GM23248 (cell line): Measurements from ENCODE around the gene ATP6AP2. TPM values are rescaled to one million over a fixed set of nuclear protein-coding genes. Genes with fewer than 3 reads are reported as not detected.

Experiments used
- DNase-seq: peaks from one replicate; pipeline ENCODE4 v3.0.0-alpha.2; 2015
- H2AFZ ChIP-seq: fragments of 200-600 bp; sonication (generic); 2 replicates; pipeline ENCODE4 v1.6.1; 2016; ENCODE audit warnings: antibody characterized with exemption
- H3F3A ChIP-seq: fragments of 200-600 bp; sonication (generic); 2 replicates; pipeline ENCODE4 v1.6.1; 2016; ENCODE audit warnings: mild to moderate bottlenecking, antibody characterized with exemption, mixed run types; ENCODE audit not compliant: insufficient read depth
- H3K27ac ChIP-seq: fragments of 200-600 bp; sonication (generic); 2 replicates; pipeline ENCODE4 v1.5.1; 2016; ENCODE audit warnings: mild to moderate bottlenecking
- H3K27me3 ChIP-seq: fragments of 200-600 bp; sonication (generic); replicated peaks from 2 replicates; pipeline ENCODE4 v1.6.1; 2016; ENCODE audit warnings: mild to moderate bottlenecking; ENCODE audit not compliant: insufficient read depth
- H3K36me3 ChIP-seq: fragments of 200-600 bp; sonication (generic); 2 replicates; pipeline ENCODE4 v1.6.1; 2016; ENCODE audit warnings: low read depth, mild to moderate bottlenecking
- H3K4me1 ChIP-seq: fragments of 200-600 bp; sonication (generic); 2 replicates; pipeline ENCODE4 v1.6.1; 2016; ENCODE audit warnings: mild to moderate bottlenecking; ENCODE audit not compliant: insufficient read depth
- H3K4me2 ChIP-seq: fragments of 200-600 bp; sonication (generic); one replicate; pipeline ENCODE4 v1.6.1; 2016; ENCODE audit warnings: mild to moderate bottlenecking; ENCODE audit not compliant: unreplicated experiment
- H3K4me3 ChIP-seq: fragments of 200-600 bp; sonication (generic); 2 replicates; pipeline ENCODE4 v1.5.1; 2016; ENCODE audit warnings: mild to moderate bottlenecking
- H3K79me2 ChIP-seq: fragments of 200-600 bp; sonication (generic); 2 replicates; pipeline ENCODE4 v1.6.1; 2016; ENCODE audit warnings: mild to moderate bottlenecking; ENCODE audit not compliant: insufficient read depth
- H3K9ac ChIP-seq: fragments of 200-600 bp; sonication (generic); 2 replicates; pipeline ENCODE4 v1.6.1; 2016; ENCODE audit warnings: mild to moderate bottlenecking
- H3K9me2 ChIP-seq: fragments of 200-600 bp; sonication (generic); 2 replicates; pipeline ENCODE4 v1.6.1; 2016; ENCODE audit warnings: mixed run types, mild to moderate bottlenecking, moderate library complexity; ENCODE audit not compliant: insufficient read depth
- H3K9me3 ChIP-seq: fragments of 200-600 bp; sonication (generic); one replicate; pipeline ENCODE4 v1.6.1; 2017; ENCODE audit warnings: low read depth
- H4K20me1 ChIP-seq: fragments of 200-600 bp; sonication (generic); 2 replicates; pipeline ENCODE4 v1.6.0; 2016; ENCODE audit not compliant: insufficient read depth
- EZH2 ChIP-seq: fragments of 200-600 bp; sonication (generic); IDR thresholded peaks from 2 replicates; pipeline ENCODE4 v1.6.1; 2018; ENCODE audit warnings: antibody characterized with exemption, mild to moderate bottlenecking; ENCODE audit not compliant: insufficient read depth, poor library complexity, severe bottlenecking
- EZH2phosphoT487 ChIP-seq: fragments of 200-600 bp; sonication (generic); IDR thresholded peaks from 2 replicates; pipeline ENCODE4 v1.6.1; 2018; ENCODE audit warnings: antibody characterized with exemption, moderate library complexity, mild to moderate bottlenecking, low read depth; ENCODE audit not compliant: insufficient read depth
- WGBS, 2 experiments: methylation state at CpG; one replicate each; pipeline ENCODE4 v1.1.6; 2015 to 2017; ENCODE audit warnings: low lambda C conversion rate in 2 of 2, low coverage in 1 of 2; ENCODE audit errors: missing lambda C conversion rate in 2 of 2; 5-methylcytosine and 5-hydroxymethylcytosine counted together
- in situ Hi-C: fragments of 300-500 bp; cut with MboI; formaldehyde crosslinking; loops from 2 replicates; pipeline ENCODE4 v1.15.0; 2020
- polyA plus RNA-seq: library from polyadenylated mRNA; unstranded; fragments of >200 nt; fragmentation: Nextera tagmentation; extraction: Ambion mirVana; gene quantifications from 2 replicates; pipeline ENCODE4 v1.2.1, GENCODE V29; 2016
- total RNA-seq: library from RNA; depleted of rRNA; stranded (reverse); fragments of >200 nt; shearing (Covaris generic); gene quantifications from 2 replicates; pipeline ENCODE4 v1.2.3, GENCODE V29; 2014

The ATP6AP2 gene
- total and polyA plus RNA-seq, 2 experiments from 2014 or later = 211 to 443 TPM

DNA sequence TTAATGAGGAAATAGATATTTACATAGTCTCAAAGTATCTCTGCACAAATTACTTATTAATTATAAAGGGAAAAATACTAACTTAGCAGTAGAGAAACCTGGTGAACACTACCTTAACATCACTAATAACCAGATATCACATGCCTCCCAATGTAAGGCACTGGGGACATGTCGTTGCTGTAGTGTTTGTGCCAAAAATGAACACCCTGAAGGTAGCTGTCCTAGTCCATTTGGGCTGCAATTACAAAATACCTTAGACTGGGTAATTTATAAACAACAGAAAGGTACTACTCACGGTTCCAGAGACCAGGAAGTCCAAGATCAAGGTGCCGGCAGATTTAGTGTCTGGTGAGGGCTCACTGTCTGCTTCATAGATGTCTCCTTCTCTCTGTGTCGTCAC is 31.7 kb downstream of the ATP6AP2 start:
- H3K4me2 ChIP-seq = no peak overlapping the region
- no peaks in the 10 kb centered on the region for H4K20me1 ChIP-seq
- H3K9me3 ChIP-seq = no peaks in the 10 kb centered on the region
- no peaks in the 10 kb centered on the region for H3K9me2 ChIP-seq
- no peak for TF ChIP-seq EZH2
- no peak for TF ChIP-seq EZH2phosphoT487
- H3K4me1 ChIP-seq = no peaks in the 10 kb centered on the region
- H3K9ac ChIP-seq = no peak overlapping the region
- no peaks in the 10 kb centered on the region for H3K79me2 ChIP-seq
- no peak overlapping the region for H2AFZ ChIP-seq
- peaks cover 4% of the 10 kb centered on the region; the same call in 1 of the 2 replicates for H3F3A ChIP-seq
- WGBS, 2 experiments = 50 to 52% methylated on average over 4 of the region's 4 CpGs
- H3K4me3 ChIP-seq = no peak overlapping the region
- H3K36me3 ChIP-seq = no peaks in the 10 kb centered on the region
- H3K27ac ChIP-seq = no peak overlapping the region
- DNase-seq = no peak
- H3K27me3 ChIP-seq = no peaks in the 10 kb centered on the region
- in situ Hi-C loops = no loop called here

GRCh38 chrX:40615976-40616375 is 35.2 kb downstream of the ATP6AP2 start:
- in situ Hi-C loops = no loop called here

GRCh38 chrX:40617566-40617965 is 36.8 kb downstream of the ATP6AP2 start:
- 86 to 87% methylated on average over 7 of the region's 7 CpGs for WGBS, 2 experiments
- peaks cover 4% of the 10 kb centered on the region; the same call in 1 of the 2 replicates for H3F3A ChIP-seq
- H4K20me1 ChIP-seq = no peaks in the 10 kb centered on the region
- no peaks in the 10 kb centered on the region for H3K9me2 ChIP-seq
- no peaks in the 10 kb centered on the region for H3K27me3 ChIP-seq
- no peaks in the 10 kb centered on the region for H3K4me1 ChIP-seq
- no peak overlapping the region for H3K4me3 ChIP-seq
- in situ Hi-C loops = no loop called here
- no peak for TF ChIP-seq EZH2
- no peak for TF ChIP-seq EZH2phosphoT487
- H3K79me2 ChIP-seq = no peaks in the 10 kb centered on the region
- no peak overlapping the region for H3K27ac ChIP-seq
- no peak overlapping the region for H3K4me2 ChIP-seq
- no peak for DNase-seq
- H3K36me3 ChIP-seq = no peaks in the 10 kb centered on the region
- H3K9ac ChIP-seq = no peak overlapping the region
- H2AFZ ChIP-seq = no peak overlapping the region
- no peaks in the 10 kb centered on the region for H3K9me3 ChIP-seq

More at GRCh38 chrX:40615976-40616375, 35.2 kb downstream of the ATP6AP2 start:
- 83 to 84% methylated on average over 9 of the region's 9 CpGs for WGBS, 2 experiments
- Histone ChIP-seq H3K27ac (no peak overlapping the region), H4K20me1 (no peaks in the 10 kb centered on the region), H3K4me1 (no peaks in the 10 kb centered on the region), H3F3A (peaks cover 4% of the 10 kb centered on the region; the same call in 1 of the 2 replicates), H3K9ac (no peak overlapping the region), H3K4me3 (no peak overlapping the region), H3K36me3 (no peaks in the 10 kb centered on the region), H3K27me3 (no peaks in the 10 kb centered on the region), H3K9me2 (no peaks in the 10 kb centered on the region), H3K9me3 (no peaks in the 10 kb centered on the region), H3K4me2 (no peak overlapping the region), H2AFZ (no peak overlapping the region), H3K79me2 (no peaks in the 10 kb centered on the region)
- DNase-seq = no peak
- TF ChIP-seq EZH2phosphoT487 = no peak
- no peak for TF ChIP-seq EZH2

- no peaks in the 10 kb centered on the region for H3K9me2 ChIP-seq
- no peak overlapping the region for H3K4me2 ChIP-seq
- in situ Hi-C loops = no loop called here
- 43 to 51% methylated on average over 17 of the region's 18 CpGs for WGBS, 2 experiments
- H3K9ac ChIP-seq = no peak overlapping the region
- H3K4me3 ChIP-seq = no peak overlapping the region
- no peak overlapping the region for H3K27ac ChIP-seq
- no peaks in the 10 kb centered on the region for H4K20me1 ChIP-seq
- no peaks in the 10 kb centered on the region for H3K36me3 ChIP-seq
- no peaks in the 10 kb centered on the region for H3K9me3 ChIP-seq
- H2AFZ ChIP-seq = no peak overlapping the region
- no peaks in the 10 kb centered on the region for H3F3A ChIP-seq
- no peaks in the 10 kb centered on the region for H3K4me1 ChIP-seq
- DNase-seq = no peak
- H3K79me2 ChIP-seq = no peaks in the 10 kb centered on the region
- H3K27me3 ChIP-seq = no peaks in the 10 kb centered on the region
- TF ChIP-seq EZH2phosphoT487 (no peak), EZH2 (no peak)
These were observed 41.8 kb downstream of the ATP6AP2 start for GRCh38 chrX:40622479-40623138.

DNA sequence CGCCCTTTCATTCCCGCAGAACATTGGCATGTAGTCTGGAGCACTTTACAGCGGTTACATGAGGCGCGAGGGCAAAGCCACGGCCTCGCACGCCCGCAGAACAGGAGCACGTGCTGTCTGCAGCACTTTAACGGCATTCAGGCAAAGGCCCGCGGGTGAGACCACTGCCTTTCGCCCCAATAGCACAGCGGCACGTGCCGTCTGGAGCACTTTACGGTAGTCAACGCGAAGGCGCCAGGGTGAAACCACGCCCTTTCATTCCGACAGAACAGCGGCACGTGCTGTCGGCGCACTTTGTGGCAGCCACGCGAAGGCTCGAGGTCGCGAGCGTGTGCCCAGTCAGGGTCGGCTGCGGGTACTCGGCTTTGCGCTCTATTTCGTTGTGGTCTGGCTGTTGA is 42.4 kb downstream of the ATP6AP2 start, which contains the start of gene MPC1L:
Gene MPC1L (plus strand): TSS at position 290 of the 398 bp plus-strand sequence. CDS start 138 bp downstream, outside the sequence.
- no peak for TF ChIP-seq EZH2
- no peak for TF ChIP-seq EZH2phosphoT487
- no peak within 1 kb of the TSS for H3K4me2 ChIP-seq
- no peaks in the 10 kb centered on the region for H4K20me1 ChIP-seq
- H3K36me3 ChIP-seq = no peaks in the 10 kb centered on the region
- H3K9ac ChIP-seq = no peak within 1 kb of the TSS
- no peak for DNase-seq
- H3K27ac ChIP-seq = no peak within 1 kb of the TSS
- H2AFZ ChIP-seq = no peak within 1 kb of the TSS
- H3K4me3 ChIP-seq = no peak within 1 kb of the TSS
- no peaks in the 10 kb centered on the region for H3K79me2 ChIP-seq
- no peaks in the 10 kb centered on the region for H3K9me3 ChIP-seq
- H3K9me2 ChIP-seq = no peaks in the 10 kb centered on the region
- H3K27me3 ChIP-seq = no peaks in the 10 kb centered on the region
- no peaks in the 10 kb centered on the region for H3F3A ChIP-seq
- WGBS, 2 experiments = 97 to 99% methylated on average over 24 to 26 of the region's 38 CpGs
- in situ Hi-C loops = no loop called here
- H3K4me1 ChIP-seq = no peaks in the 10 kb centered on the region
